HepG2 (cell line): ENCODE measurements around the gene FAM110D. TPM values are rescaled to one million over a fixed set of nuclear protein-coding genes. Genes with fewer than 3 reads are reported as not detected.

ENCODE experiments used
- ATF1 ChIP-seq: IDR thresholded peaks from 2 replicates; pipeline ENCODE4 v1.6.1; 2016; ENCODE audit warnings: mild to moderate bottlenecking, control low read depth
- BRCA1 ChIP-seq: sonication (generic); formaldehyde crosslinking; IDR thresholded peaks from 2 replicates; pipeline ENCODE4 v1.4.0; 2020; ENCODE audit warnings: missing genetic modification reagents
- HOXD1 ChIP-seq: sonication (generic); formaldehyde crosslinking; IDR thresholded peaks from 2 replicates; pipeline ENCODE4 v1.5.0; 2020; ENCODE audit warnings: missing genetic modification reagents
- KLF13 ChIP-seq: sonication (generic); formaldehyde crosslinking; IDR thresholded peaks from 2 replicates; pipeline ENCODE4 v1.4.0; 2020; ENCODE audit warnings: mild to moderate bottlenecking, missing genetic modification reagents
- KLF15 ChIP-seq: sonication (generic); formaldehyde crosslinking; IDR thresholded peaks from 2 replicates; pipeline ENCODE4 v1.8.1; 2023; ENCODE audit warnings: borderline replicate concordance, mild to moderate bottlenecking, inconsistent platforms, missing genetic modification reagents, mixed read lengths
- NFIC ChIP-seq: IDR thresholded peaks from 2 replicates; pipeline ENCODE4 v1.6.1; 2012; ENCODE audit warnings: mild to moderate bottlenecking, low read length, inconsistent platforms
- NONO ChIP-seq, 2 experiments: fragments of 450-650 bp in 1 of 2; sonication (generic) in 1 of 2; formaldehyde crosslinking in 1 of 2; IDR thresholded peaks in 1 of 2; conservative IDR thresholded peaks in 1 of 2; 2 replicates each; pipeline versions ENCODE4 v1.6.1 to v1.8.0; 2017 to 2022; ENCODE audit warnings: mild to moderate bottlenecking in 1 of 2, missing genetic modification reagents in 1 of 2, moderate library complexity in 1 of 2
- NR2F2 ChIP-seq: IDR thresholded peaks from 2 replicates; pipeline ENCODE4 v1.6.1; 2012; ENCODE audit warnings: low read depth, inconsistent platforms, borderline replicate concordance
- ONECUT2 ChIP-seq: sonication (generic); formaldehyde crosslinking; IDR thresholded peaks from 2 replicates; pipeline ENCODE4 v1.4.0; 2020; ENCODE audit warnings: missing genetic modification reagents
- PHF5A ChIP-seq: IDR thresholded peaks from one replicate; pipeline ENCODE4 v1.6.1; 2018; ENCODE audit warnings: low read depth, missing genetic modification reagents; ENCODE audit not compliant: unreplicated experiment
- PREB ChIP-seq: sonication (generic); formaldehyde crosslinking; IDR thresholded peaks from 2 replicates; pipeline ENCODE4 v1.4.0; 2020; ENCODE audit warnings: missing genetic modification reagents
- SP140L ChIP-seq: sonication (generic); formaldehyde crosslinking; IDR thresholded peaks from 2 replicates; pipeline ENCODE4 v1.4.0; 2020; ENCODE audit warnings: missing genetic modification reagents, borderline replicate concordance
- SRSF4 ChIP-seq: fragments of 200-400 bp; formaldehyde crosslinking; IDR thresholded peaks from one replicate; pipeline ENCODE4 v1.6.1; 2018; ENCODE audit warnings: mild to moderate bottlenecking, low read depth, low read length, moderate library complexity; ENCODE audit not compliant: poor library complexity, severe bottlenecking
- SUZ12 ChIP-seq: fragments of 150-350 bp; IDR thresholded peaks from 2 replicates; pipeline ENCODE4 v1.6.1; 2014; ENCODE audit warnings: low read depth, low read length
- TAF1 ChIP-seq: sonication (generic); formaldehyde crosslinking; IDR thresholded peaks from 2 replicates; pipeline ENCODE4 v1.4.0; 2020; ENCODE audit warnings: missing genetic modification reagents
- ZEB1 ChIP-seq: IDR thresholded peaks from 2 replicates; pipeline ENCODE4 v1.6.1; 2012; ENCODE audit warnings: mild to moderate bottlenecking, low read depth, inconsistent platforms; ENCODE audit not compliant: insufficient replicate concordance
- ZNF260 ChIP-seq: sonication (generic); formaldehyde crosslinking; IDR thresholded peaks from 2 replicates; pipeline ENCODE4 v1.4.0; 2020; ENCODE audit warnings: missing genetic modification reagents, low read depth, mild to moderate bottlenecking, borderline replicate concordance
- ZNF512 ChIP-seq: sonication (generic); formaldehyde crosslinking; IDR thresholded peaks from 2 replicates; pipeline ENCODE4 v1.4.0; 2020; ENCODE audit warnings: mild to moderate bottlenecking, missing genetic modification reagents
- ZNF572 ChIP-seq: sonication (generic); formaldehyde crosslinking; IDR thresholded peaks from 2 replicates; pipeline ENCODE4 v1.5.1; 2020; ENCODE audit warnings: mild to moderate bottlenecking, missing genetic modification reagents
- polyA plus RNA-seq, 8 experiments: library from polyadenylated mRNA; depleted of rRNA in 3 of 8; stranded (reverse) in 7 of 8; unstranded in 1 of 8; fragments of >200 nt; fragmentation: Illumina TruSeq in 4 of 8; extraction: Trizol in 4 of 8; gene quantifications; 2 replicates each; pipeline versions ENCODE4 v1.2.1 to v1.2.3, GENCODE V29; 2011 to 2016; ENCODE audit warnings: low read depth in 4 of 8, missing spikeins in 1 of 8, mixed read lengths in 1 of 8; ENCODE audit not compliant: insufficient read depth in 1 of 8
- total RNA-seq, 5 experiments: library from RNA; depleted of rRNA; stranded (reverse); fragments of >200 nt; fragmentation: Illumina TruSeq; extraction: Trizol; gene quantifications; 2 replicates each; pipeline ENCODE4 v1.2.3, GENCODE V29; 2016; ENCODE audit warnings: low read depth in 1 of 5
- TF ChIP-seq, protein P1 (sequence below): sonication (generic); formaldehyde crosslinking; IDR thresholded peaks from 2 replicates; pipeline ENCODE4 v1.5.0; 2020; ENCODE audit warnings: mild to moderate bottlenecking, missing genetic modification reagents
- TF ChIP-seq, protein P2 (sequence below): conservative IDR thresholded peaks from 2 replicates; pipeline ENCODE4 v1.6.1; 2018; ENCODE audit warnings: missing genetic modification reagents
- TF ChIP-seq, protein P3 (sequence below): sonication (generic); formaldehyde crosslinking; IDR thresholded peaks from 2 replicates; pipeline ENCODE4 v1.5.1; 2020; ENCODE audit warnings: missing genetic modification reagents, mild to moderate bottlenecking, borderline replicate concordance

The FAM110D gene
- total and polyA plus RNA-seq, 2 of the 13 experiments (the other 11 are each of a cell fraction or from before 2014, with no cell fraction given) = not detected

- TF ChIP-seq, protein P1, sequence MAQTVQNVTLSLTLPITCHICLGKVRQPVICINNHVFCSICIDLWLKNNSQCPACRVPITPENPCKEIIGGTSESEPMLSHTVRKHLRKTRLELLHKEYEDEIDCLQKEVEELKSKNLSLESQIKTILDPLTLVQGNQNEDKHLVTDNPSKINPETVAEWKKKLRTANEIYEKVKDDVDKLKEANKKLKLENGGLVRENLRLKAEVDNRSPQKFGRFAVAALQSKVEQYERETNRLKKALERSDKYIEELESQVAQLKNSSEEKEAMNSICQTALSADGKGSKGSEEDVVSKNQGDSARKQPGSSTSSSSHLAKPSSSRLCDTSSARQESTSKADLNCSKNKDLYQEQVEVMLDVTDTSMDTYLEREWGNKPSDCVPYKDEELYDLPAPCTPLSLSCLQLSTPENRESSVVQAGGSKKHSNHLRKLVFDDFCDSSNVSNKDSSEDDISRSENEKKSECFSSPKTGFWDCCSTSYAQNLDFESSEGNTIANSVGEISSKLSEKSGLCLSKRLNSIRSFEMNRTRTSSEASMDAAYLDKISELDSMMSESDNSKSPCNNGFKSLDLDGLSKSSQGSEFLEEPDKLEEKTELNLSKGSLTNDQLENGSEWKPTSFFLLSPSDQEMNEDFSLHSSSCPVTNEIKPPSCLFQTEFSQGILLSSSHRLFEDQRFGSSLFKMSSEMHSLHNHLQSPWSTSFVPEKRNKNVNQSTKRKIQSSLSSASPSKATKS (CRISPR knock-in tag) = no peak
- TF ChIP-seq ONECUT2 (CRISPR knock-in tag) (no peak), ZEB1 (no peak), ZNF512 (CRISPR knock-in tag) (no peak), NFIC (no peak), TAF1 (CRISPR knock-in tag) (peak; percentile 83), BRCA1 (peak; percentile 80), PHF5A (CRISPR knock-in tag) (no peak), ZNF260 (CRISPR knock-in tag) (no peak), SUZ12 (no peak), HOXD1 (peak; percentile 60; the same call in 1 of the 2 replicates), ZNF572 (peak; percentile 95; the same call in 1 of the 2 replicates), SRSF4 (no peak), ATF1 (CRISPR knock-in tag) (peak; percentile 97), SP140L (CRISPR knock-in tag) (no peak; the same call in 1 of the 2 replicates), NONO (IDR thresholded peaks at IDR 0.05) (no peak), NONO (CRISPR knock-in tag; conservative IDR thresholded peaks at IDR 0.05) (peak; percentile 97), PREB (0 out of 2 replicates have a peak, but pooled peaks have one; percentile 8), NR2F2 (no peak), KLF15 (0 out of 2 replicates have a peak, but pooled peaks have one; percentile 88), KLF13 (no peak)
- TF ChIP-seq, protein P2, sequence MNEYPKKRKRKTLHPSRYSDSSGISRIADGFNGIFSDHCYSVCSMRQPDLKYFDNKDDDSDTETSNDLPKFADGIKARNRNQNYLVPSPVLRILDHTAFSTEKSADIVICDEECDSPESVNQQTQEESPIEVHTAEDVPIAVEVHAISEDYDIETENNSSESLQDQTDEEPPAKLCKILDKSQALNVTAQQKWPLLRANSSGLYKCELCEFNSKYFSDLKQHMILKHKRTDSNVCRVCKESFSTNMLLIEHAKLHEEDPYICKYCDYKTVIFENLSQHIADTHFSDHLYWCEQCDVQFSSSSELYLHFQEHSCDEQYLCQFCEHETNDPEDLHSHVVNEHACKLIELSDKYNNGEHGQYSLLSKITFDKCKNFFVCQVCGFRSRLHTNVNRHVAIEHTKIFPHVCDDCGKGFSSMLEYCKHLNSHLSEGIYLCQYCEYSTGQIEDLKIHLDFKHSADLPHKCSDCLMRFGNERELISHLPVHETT (CRISPR knock-in tag) = peak; percentile 66; the same call in 1 of the 2 replicates
- TF ChIP-seq, protein P3, sequence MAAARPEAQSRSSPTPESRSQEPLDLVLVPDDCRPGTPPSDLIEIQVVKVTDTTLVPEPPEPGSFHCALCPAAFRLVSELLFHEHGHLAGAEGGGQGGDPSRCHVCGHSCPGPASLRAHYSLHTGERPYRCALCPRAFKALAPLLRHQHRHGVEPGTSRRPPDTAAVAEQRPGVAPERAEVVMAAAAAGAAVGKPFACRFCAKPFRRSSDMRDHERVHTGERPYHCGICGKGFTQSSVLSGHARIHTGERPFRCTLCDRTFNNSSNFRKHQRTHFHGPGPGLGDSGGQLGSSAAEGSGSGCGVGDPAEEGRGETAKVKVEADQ = peak; percentile 76; the same call in 1 of the 2 replicates
Measured at GRCh38 chr1:26169669-26170471, 11.0 kb downstream of the FAM110D start, which contains the start of gene ZNF593 (continued).
